WTC11 (cell line): ENCODE data around the gene KSR2. TPM values are rescaled to one million over a fixed set of nuclear protein-coding genes. Genes with fewer than 3 reads are reported as not detected.

Source experiments
- ATAC-seq: fragments of 200-7000 bp; cut with Tn5 transposase; 2 replicates; pipeline ENCODE4 v1.10.0; 2021; ENCODE audit warnings: mild to moderate bottlenecking, moderate library complexity
- CTCF ChIA-PET: fragments of 300-600 bp; sonication (Branson Sonifier 250); formaldehyde crosslinking; loops from one replicate; lab custom pipeline; 2021; ENCODE audit warnings: antibody characterized with exemption; lab: Charles Lee
- POLR2A ChIA-PET: fragments of 350-600 bp; sonication (Branson Sonifier 250); formaldehyde crosslinking; loops from one replicate; lab custom pipeline; 2021; ENCODE audit warnings: antibody characterized with exemption; lab: Charles Lee
- DNase-seq: peaks from one replicate; pipeline ENCODE4 v3.0.0; 2021; ENCODE audit warnings: low spot score
- H3K27ac Mint-ChIP-seq: 2 replicates; pipeline ENCODE4 v1.8.0; 2021; ENCODE audit warnings: mixed read lengths
- H3K27me3 Mint-ChIP-seq: 2 replicates; pipeline ENCODE4 v1.8.0; 2021; ENCODE audit warnings: low read depth, mild to moderate bottlenecking, moderate library complexity, mixed read lengths
- H3K36me3 Mint-ChIP-seq: 2 replicates; pipeline ENCODE4 v1.8.0; 2021; ENCODE audit warnings: mixed read lengths
- H3K4me1 Mint-ChIP-seq: 2 replicates; pipeline ENCODE4 v1.8.0; 2022; ENCODE audit warnings: mixed read lengths
- H3K4me3 Mint-ChIP-seq: 2 replicates; pipeline ENCODE4 v1.8.0; 2021; ENCODE audit warnings: mild to moderate bottlenecking, moderate library complexity, mixed read lengths
- H3K9me3 Mint-ChIP-seq: 2 replicates; pipeline ENCODE4 v1.8.0; 2021; ENCODE audit warnings: mixed read lengths
- CBFB ChIP-seq: sonication (generic); formaldehyde crosslinking; IDR thresholded peaks from 2 replicates; pipeline ENCODE4 v1.8.1; 2022; ENCODE audit warnings: mild to moderate bottlenecking, low read depth, missing genetic modification reagents
- CTCF ChIP-seq: fragments of 200-600 bp; IDR thresholded peaks from 2 replicates; pipeline ENCODE4 v1.8.0; 2022; ENCODE audit warnings: antibody characterized with exemption
- E2F5 ChIP-seq: sonication (generic); formaldehyde crosslinking; IDR thresholded peaks from 2 replicates; pipeline ENCODE4 v1.8.1; 2022; ENCODE audit warnings: mild to moderate bottlenecking, moderate library complexity, missing genetic modification reagents
- EMX1 ChIP-seq: fragments of 250-450 bp; sonication (Bioruptor Pico); IDR thresholded peaks from 2 replicates; pipeline ENCODE4 v1.8.0; 2021; ENCODE audit warnings: mild to moderate bottlenecking
- FOXK1 ChIP-seq: sonication (generic); formaldehyde crosslinking; IDR thresholded peaks from 2 replicates; pipeline ENCODE4 v1.8.0; 2022; ENCODE audit warnings: mild to moderate bottlenecking, moderate library complexity, missing genetic modification reagents
- FOXP4 ChIP-seq: sonication (generic); formaldehyde crosslinking; IDR thresholded peaks from 2 replicates; pipeline ENCODE4 v1.8.0; 2022; ENCODE audit warnings: mild to moderate bottlenecking, missing genetic modification reagents
- GTF2I ChIP-seq: fragments of 250-450 bp; sonication (Bioruptor Pico); conservative IDR thresholded peaks from 2 replicates; pipeline ENCODE4 v1.4.0; 2021; ENCODE audit warnings: mild to moderate bottlenecking
- JUN ChIP-seq: sonication (generic); formaldehyde crosslinking; IDR thresholded peaks from 2 replicates; pipeline ENCODE4 v1.8.0; 2023; ENCODE audit warnings: mild to moderate bottlenecking, missing genetic modification reagents
- KAT7 ChIP-seq: sonication (generic); formaldehyde crosslinking; IDR thresholded peaks from 2 replicates; pipeline ENCODE4 v1.8.1; 2023; ENCODE audit warnings: missing genetic modification reagents, mild to moderate bottlenecking, borderline replicate concordance
- MLX ChIP-seq: sonication (generic); formaldehyde crosslinking; IDR thresholded peaks from 2 replicates; pipeline ENCODE4 v1.8.1; 2023; ENCODE audit warnings: mild to moderate bottlenecking, missing genetic modification reagents, moderate library complexity
- MXD4 ChIP-seq: fragments of 250-450 bp; sonication (Bioruptor Pico); IDR thresholded peaks from 2 replicates; pipeline ENCODE4 v1.8.0; 2021; ENCODE audit warnings: mild to moderate bottlenecking, moderate library complexity, borderline replicate concordance
- NR1H2 ChIP-seq: sonication (generic); formaldehyde crosslinking; IDR thresholded peaks from 2 replicates; pipeline ENCODE4 v1.9.0; 2021; ENCODE audit warnings: mild to moderate bottlenecking, moderate library complexity, missing genetic modification reagents
- OVOL2 ChIP-seq: fragments of 250-450 bp; sonication (Bioruptor Pico); IDR thresholded peaks from 2 replicates; pipeline ENCODE4 v1.9.0; 2021; ENCODE audit warnings: mild to moderate bottlenecking, borderline replicate concordance
- STAT6 ChIP-seq: sonication (generic); formaldehyde crosslinking; conservative IDR thresholded peaks from 2 replicates; pipeline ENCODE4 v1.8.1; 2023; ENCODE audit warnings: mild to moderate bottlenecking, low read depth, missing genetic modification reagents, moderate library complexity
- USF2 ChIP-seq: sonication (generic); formaldehyde crosslinking; IDR thresholded peaks from 2 replicates; pipeline ENCODE4 v1.8.1; 2023; ENCODE audit warnings: mild to moderate bottlenecking, missing genetic modification reagents, moderate library complexity
- ZMAT4 ChIP-seq: fragments of 250-450 bp; sonication (Bioruptor Pico); IDR thresholded peaks from 2 replicates; pipeline ENCODE4 v1.9.0; 2021; ENCODE audit warnings: mild to moderate bottlenecking
- ZNF281 ChIP-seq: sonication (generic); formaldehyde crosslinking; IDR thresholded peaks from 2 replicates; pipeline ENCODE4 v1.8.0; 2023; ENCODE audit warnings: mild to moderate bottlenecking, missing genetic modification reagents
- total RNA-seq: library from RNA; stranded (reverse); gene quantifications from 3 replicates; pipeline ENCODE4 v1.2.3, GENCODE V29; 2021

KSR2 gene
- total RNA-seq, 1 experiment from 2014 or later: 2.4 TPM

GRCh38 chr12:117491711-117492110, 477.1 kb downstream of the KSR2 start (continued):
- no peak for TF ChIP-seq ZMAT4 (CRISPR knock-in tag)
- TF ChIP-seq FOXP4 (CRISPR knock-in tag): no peak
- TF ChIP-seq CTCF: no peak
- TF ChIP-seq ZNF281 (CRISPR knock-in tag): no peak

GRCh38 chr12:117490130-117490529, 478.7 kb downstream of the KSR2 start:
- H3K36me3 Mint-ChIP-seq: no peaks in the 10 kb centered on the region
- no peak overlapping the region for H3K27ac Mint-ChIP-seq
- TF ChIP-seq MXD4 (CRISPR knock-in tag): no peak
- no peak for TF ChIP-seq EMX1 (CRISPR knock-in tag)
- TF ChIP-seq OVOL2 (CRISPR knock-in tag): no peak
- no peak for TF ChIP-seq JUN (CRISPR knock-in tag)
- TF ChIP-seq FOXK1 (CRISPR knock-in tag): no peak
- TF ChIP-seq USF2 (CRISPR knock-in tag): no peak
- no peak for TF ChIP-seq KAT7 (CRISPR knock-in tag)
- no peak for TF ChIP-seq FOXP4 (CRISPR knock-in tag)
- TF ChIP-seq CBFB (CRISPR knock-in tag): no peak
- TF ChIP-seq NR1H2 (CRISPR knock-in tag): no peak
- TF ChIP-seq MLX (CRISPR knock-in tag): no peak
- TF ChIP-seq GTF2I (CRISPR knock-in tag): no peak
- TF ChIP-seq STAT6: no peak
- TF ChIP-seq E2F5 (CRISPR knock-in tag): no peak
- ChIA-PET POLR2A (interaction anchor here (1.0 kb wide), 1 partner anchor 91 kb away, joined by 4 read pairs; no protein-coding TSS in a partner anchor), CTCF (no interaction called here)
- no peaks in the 10 kb centered on the region; the same call in 1 of the 2 replicates for H3K27me3 Mint-ChIP-seq
- peaks cover 3% of the 10 kb centered on the region for H3K4me1 Mint-ChIP-seq
- DNase-seq (no peak), ATAC-seq (no peak)
- H3K9me3 Mint-ChIP-seq: no peaks in the 10 kb centered on the region
- no peak overlapping the region for H3K4me3 Mint-ChIP-seq
